Heart left ventricle (tissue), 16 donors: Measurements from ENCODE around the gene SLC28A3. TPM values are rescaled to one million over a fixed set of nuclear protein-coding genes. Genes with fewer than 3 reads are reported as not detected.

ENCODE experiments used
- ATAC-seq, 4 donors: fragments of 200-7000 bp; cut with Tn5 transposase; one replicate each; pipeline ENCODE4 v1.9.1; 2020 to 2022; ENCODE audit warnings: moderate library complexity in 4 of 4, mild to moderate bottlenecking in 3 of 4, moderate number of reproducible peaks in 1 of 4
- DNase-seq, 5 donors: peaks; one replicate each; pipeline ENCODE4 v3.0.0-alpha.2; 2020
- H3K27ac ChIP-seq, 12 donors: fragments of 200-600 bp; sonication (generic) in 4 of 12; one replicate each; pipeline versions ENCODE4 v1.5.0 to v1.8.0; 2016 to 2022; ENCODE audit warnings: mild to moderate bottlenecking in 2 of 12
- H3K27me3 ChIP-seq, 9 donors: fragments of 200-600 bp; sonication (generic) in 2 of 9; one replicate each; pipeline versions ENCODE4 v1.5.1 to v1.8.0; 2016 to 2022; ENCODE audit warnings: mild to moderate bottlenecking in 3 of 9
- H3K36me3 ChIP-seq, 9 donors: fragments of 200-600 bp; sonication (generic) in 2 of 9; one replicate each; pipeline versions ENCODE4 v1.5.0 to v1.8.0; 2018 to 2022; ENCODE audit warnings: mild to moderate bottlenecking in 2 of 9
- H3K4me1 ChIP-seq, 12 donors: fragments of 200-600 bp; sonication (generic) in 4 of 12; one replicate each; pipeline versions ENCODE4 v1.5.0 to v1.8.0; 2016 to 2022; ENCODE audit warnings: mild to moderate bottlenecking in 3 of 12
- H3K4me3 ChIP-seq, 12 donors: fragments of 200-600 bp; sonication (generic) in 4 of 12; one replicate each; pipeline versions ENCODE4 v1.5.0 to v1.8.0; 2017 to 2022; ENCODE audit warnings: mild to moderate bottlenecking in 9 of 12, moderate library complexity in 4 of 12
- H3K9me3 ChIP-seq, 12 donors: fragments of 200-600 bp; sonication (generic) in 4 of 12; one replicate each; pipeline versions ENCODE4 v1.5.0 to v1.8.0; 2016 to 2022; ENCODE audit warnings: mild to moderate bottlenecking in 1 of 12
- POLR2A ChIP-seq, 2 donors: fragments of 450-650 bp; IDR thresholded peaks; one replicate each; pipeline ENCODE4 v1.6.1; 2017; ENCODE audit warnings: antibody characterized with exemption in 2 of 2, mild to moderate bottlenecking in 2 of 2, moderate library complexity in 2 of 2
- WGBS, 4 donors: extraction: QIAGEN DNeasy Blood & Tissue Kit in 2 of 4; methylation state at CpG; one replicate each; pipeline versions ENCODE4 v1.1.5 to v1.1.7; 2013 to 2018; 5-methylcytosine and 5-hydroxymethylcytosine counted together
- intact Hi-C, 10 donors: fragments of 100-400 bp; cut with DNase I; formaldehyde crosslinking; loops; one replicate each; pipeline versions ENCODE4 v1.11.1 to v1.14.2; 2022
- polyA plus RNA-seq, 2 donors: library from polyadenylated mRNA; stranded (reverse); fragments of 200-250 nt; gene quantifications; one replicate each; pipeline ENCODE4 v1.2.3, GENCODE V29; 2013
- total RNA-seq, 9 donors: library from RNA; depleted of rRNA in 2 of 9; stranded (reverse); fragments of >200 nt in 2 of 9; fragmentation: NEBNext Ultra II Directional in 3 of 9; extraction: Animal tissue kit (Norgen Biotek cat#: 25700) in 3 of 9; gene quantifications; one replicate each; pipeline versions ENCODE4 v1.1.0 to v1.2.4, GENCODE V29; 2016 to 2023
- TF ChIP-seq, protein P1 (sequence below), 12 donors: fragments of 200-600 bp; sonication (generic) in 4 of 12; IDR thresholded peaks; one replicate each; pipeline versions ENCODE4 v1.5.0 to v1.8.0; 2018 to 2022; ENCODE audit warnings: antibody characterized with exemption in 12 of 12, mild to moderate bottlenecking in 5 of 12
- donor health status: ischemic (EF 13 %, LVEDD 7.1; RV severe dilation, severe dysfunction).
- donor health status: healthy with polysubstance abuse.
- donor health status: DM: no; HTN: yes; CAD: no.
- donor health status: DM: no; HTN: no; CAD: no.
- donor health status: ischemic (EF 25% LVEDD 6.9; RV normal size, moderate dysfunction).
- donor health status: ischemic (EF 25% LVEDD 5.7; RV mildly dilated, moderate dysfunction).
- donor health status: healthy.
- donor health status: DM: yes; HTN: yes; CAD: no.
- donor health status: ischemic (EF 35%, LVEDD 5.7; RV mildly dilated, moderate dysfunction).
- donor health status: nonischemic (EF 11% LVEDD 7.7; RV severe dilation, severe dysfunction).
- donor health status: DM: yes; HTN: yes; CAD: no.
- donor health status: PGD.
- donor health status: ischemic (EF 29% LVEDD 5.4; RV normal size, mild dysfunction).
- donor health status: nonischemic (EF 23%, LVEDD 6.1; RV moderate dilation, normal function).

SLC28A3 gene
- total and polyA plus RNA-seq, 11 donors, result 0.04 to 5.7 (median 0.19) TPM; not detected in 1

- intact Hi-C loops, result no loop called here
- Histone ChIP-seq H3K36me3 (no peaks in the 10 kb centered on the region), H3K9me3 (no peaks in the 10 kb centered on the region), H3K4me1 (peaks cover 0 to 10% (median 0%) of the 10 kb centered on the region in 12 donors), H3K27ac (no peak overlapping the region), H3K4me3 (peak overlapping the region in 5 of 12 donors; percentile 16 to 43 (median 30)), H3K27me3 (peaks cover 0 to 12% (median 0%) of the 10 kb centered on the region in 9 donors)
- DNase-seq, result no peak
- ATAC-seq, result no peak
- 57 to 62% (median 59%) methylated on average over 9 of the region's 9 CpGs for WGBS, 4 donors
- no peak for TF ChIP-seq POLR2A (IDR thresholded peaks at IDR 0.05)
- TF ChIP-seq, protein P1, sequence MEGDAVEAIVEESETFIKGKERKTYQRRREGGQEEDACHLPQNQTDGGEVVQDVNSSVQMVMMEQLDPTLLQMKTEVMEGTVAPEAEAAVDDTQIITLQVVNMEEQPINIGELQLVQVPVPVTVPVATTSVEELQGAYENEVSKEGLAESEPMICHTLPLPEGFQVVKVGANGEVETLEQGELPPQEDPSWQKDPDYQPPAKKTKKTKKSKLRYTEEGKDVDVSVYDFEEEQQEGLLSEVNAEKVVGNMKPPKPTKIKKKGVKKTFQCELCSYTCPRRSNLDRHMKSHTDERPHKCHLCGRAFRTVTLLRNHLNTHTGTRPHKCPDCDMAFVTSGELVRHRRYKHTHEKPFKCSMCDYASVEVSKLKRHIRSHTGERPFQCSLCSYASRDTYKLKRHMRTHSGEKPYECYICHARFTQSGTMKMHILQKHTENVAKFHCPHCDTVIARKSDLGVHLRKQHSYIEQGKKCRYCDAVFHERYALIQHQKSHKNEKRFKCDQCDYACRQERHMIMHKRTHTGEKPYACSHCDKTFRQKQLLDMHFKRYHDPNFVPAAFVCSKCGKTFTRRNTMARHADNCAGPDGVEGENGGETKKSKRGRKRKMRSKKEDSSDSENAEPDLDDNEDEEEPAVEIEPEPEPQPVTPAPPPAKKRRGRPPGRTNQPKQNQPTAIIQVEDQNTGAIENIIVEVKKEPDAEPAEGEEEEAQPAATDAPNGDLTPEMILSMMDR (IDR thresholded peaks at IDR 0.05), result no peak
Measured at GRCh38 chr9:84270847-84271530, 69.6 kb downstream of the SLC28A3 start.

DNA sequence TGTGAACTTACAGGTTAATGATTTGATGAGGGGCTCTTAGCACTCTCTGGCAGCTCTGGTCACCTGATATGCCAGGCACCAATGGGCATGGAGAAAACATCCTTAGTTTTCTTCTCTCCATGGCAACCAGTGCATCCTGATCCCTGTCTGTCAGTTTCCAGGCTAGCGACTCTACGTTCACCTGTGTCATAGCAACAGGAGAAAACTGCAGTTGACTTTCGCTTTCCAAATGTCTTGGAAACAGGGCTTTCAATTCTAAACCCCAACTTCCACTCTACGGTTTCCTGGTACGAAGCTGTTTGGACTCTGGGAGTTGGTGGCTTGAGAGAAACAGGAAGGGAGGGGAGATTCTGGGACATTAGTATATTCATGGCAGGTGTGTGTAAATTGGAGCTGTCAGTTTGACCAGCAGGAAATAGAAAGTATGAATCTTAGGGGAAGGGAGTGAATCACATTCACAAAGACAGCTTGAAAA, 74.4 kb downstream of the SLC28A3 start:
- no peak for TF ChIP-seq POLR2A (IDR thresholded peaks at IDR 0.05)
- TF ChIP-seq, protein P1 (IDR thresholded peaks at IDR 0.05), result no peak
- Histone ChIP-seq H3K27ac (no peak overlapping the region), H3K9me3 (no peaks in the 10 kb centered on the region), H3K4me1 (peaks cover 0 to 4% (median 0%) of the 10 kb centered on the region in 12 donors), H3K4me3 (no peak overlapping the region), H3K27me3 (no peaks in the 10 kb centered on the region), H3K36me3 (no peaks in the 10 kb centered on the region)
- WGBS, 4 donors, result 51 to 70% (median 55%) methylated on average over 5 of the region's 5 CpGs
- no peak for DNase-seq
- ATAC-seq, result no peak
- intact Hi-C loops, result loop anchor here in 1 of 10 donors (10.0 kb wide), 1 partner anchor 91 kb away; no protein-coding TSS in a partner anchor

GRCh38 chr9:84264307-84265029, 76.1 kb downstream of the SLC28A3 start:
- DNase-seq, result no peak
- H3K27ac ChIP-seq, result no peak overlapping the region
- no peaks in the 10 kb centered on the region for H3K36me3 ChIP-seq
- peaks cover 0 to 4% (median 0%) of the 10 kb centered on the region in 12 donors for H3K4me1 ChIP-seq
- intact Hi-C loops, result loop anchor here in 5 of 10 donors (5.0 to 10.0 kb wide), 5 partner anchors 53 to 327 kb away; no protein-coding TSS in a partner anchor
- 69 to 87% (median 70%) methylated on average over 3 of the region's 3 CpGs for WGBS, 4 donors
- H3K27me3 ChIP-seq, result no peaks in the 10 kb centered on the region
- ATAC-seq, result no peak
- no peak overlapping the region for H3K4me3 ChIP-seq
- TF ChIP-seq, protein P1 (IDR thresholded peaks at IDR 0.05), result no peak
- no peak for TF ChIP-seq POLR2A (IDR thresholded peaks at IDR 0.05)
- no peaks in the 10 kb centered on the region for H3K9me3 ChIP-seq
